ENCODE measurements around the gene TRIM75.
"Not testable (repeated sequence)": the region's sequence is repeated elsewhere in the genome, so short reads cannot be mapped to it uniquely, and the experiment has no call there.

The TRIM75 gene

DNA sequence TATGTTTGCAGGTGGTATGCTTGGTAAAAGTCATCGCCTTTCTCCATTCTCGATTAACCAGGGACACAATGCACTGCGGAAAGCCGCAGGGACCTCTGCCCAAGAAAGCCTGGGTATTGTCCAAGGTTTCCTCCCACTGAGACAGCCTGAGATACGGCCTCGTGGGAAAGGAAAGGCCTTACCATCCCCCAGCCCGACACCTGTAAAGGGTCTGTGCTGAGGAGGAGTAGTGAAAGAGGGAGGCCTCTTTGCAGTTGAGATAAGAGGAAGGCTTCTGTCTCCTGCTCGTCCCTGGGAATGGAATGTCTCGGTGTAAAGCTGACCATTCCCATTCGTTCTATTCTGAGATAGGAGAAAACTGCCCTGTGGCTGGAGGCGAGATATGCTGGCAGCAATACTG, 19.7 kb downstream of the TRIM75 start:
- in situ Hi-C loops (cut with MboI; ENCODE audit: low sequenced_read_pairs), result not testable (repeated sequence)

DNA sequence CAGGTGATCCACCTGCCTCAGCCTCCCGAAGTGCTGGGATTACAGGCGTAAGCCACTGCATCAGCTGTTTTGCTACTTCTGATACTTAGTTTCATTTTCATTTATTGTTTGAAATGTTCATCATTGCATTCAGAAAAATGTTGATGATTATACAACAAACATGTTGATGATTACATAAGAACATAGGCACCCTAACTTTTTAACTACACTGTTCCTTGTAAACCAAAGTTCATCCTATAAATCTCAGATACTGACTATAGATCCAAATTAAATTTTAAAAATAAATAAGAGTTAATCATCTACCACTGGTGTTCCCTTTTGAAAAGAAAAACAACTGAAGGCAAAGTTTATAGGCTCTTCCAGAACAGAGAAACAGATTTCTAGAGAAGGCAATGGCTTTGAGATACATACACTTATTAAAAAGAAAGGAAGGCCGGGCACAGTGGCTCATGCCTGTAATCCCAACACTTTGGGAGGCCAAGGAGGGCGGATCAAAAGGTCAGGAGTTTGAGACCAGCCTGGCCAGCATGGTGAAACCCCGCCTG, 23.4 kb downstream of the TRIM75 start:
- in situ Hi-C loops (cut with MboI; ENCODE audit: low sequenced_read_pairs), result no loop called here

DNA sequence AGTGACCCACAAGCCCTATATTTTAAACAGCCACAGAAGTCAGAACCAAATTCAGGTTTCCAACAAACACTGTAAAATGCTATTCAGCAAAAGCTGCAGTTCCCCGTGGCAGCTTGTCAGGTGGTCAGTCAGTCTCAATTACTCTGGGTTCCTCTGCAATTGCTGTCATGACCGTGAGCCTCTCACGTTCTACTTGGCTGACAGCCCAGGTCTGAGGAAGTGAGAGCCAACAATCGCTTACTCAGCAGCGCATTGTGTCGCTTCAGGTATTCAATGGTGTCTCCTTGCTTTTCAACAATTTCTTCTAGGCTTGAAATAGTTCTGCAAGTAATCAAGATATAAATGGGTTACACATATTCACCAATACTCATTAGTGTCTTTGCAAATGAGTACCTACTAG, 25.8 kb downstream of the TRIM75 start:
- in situ Hi-C loops (cut with MboI; ENCODE audit: low sequenced_read_pairs), result no loop called here

DNA sequence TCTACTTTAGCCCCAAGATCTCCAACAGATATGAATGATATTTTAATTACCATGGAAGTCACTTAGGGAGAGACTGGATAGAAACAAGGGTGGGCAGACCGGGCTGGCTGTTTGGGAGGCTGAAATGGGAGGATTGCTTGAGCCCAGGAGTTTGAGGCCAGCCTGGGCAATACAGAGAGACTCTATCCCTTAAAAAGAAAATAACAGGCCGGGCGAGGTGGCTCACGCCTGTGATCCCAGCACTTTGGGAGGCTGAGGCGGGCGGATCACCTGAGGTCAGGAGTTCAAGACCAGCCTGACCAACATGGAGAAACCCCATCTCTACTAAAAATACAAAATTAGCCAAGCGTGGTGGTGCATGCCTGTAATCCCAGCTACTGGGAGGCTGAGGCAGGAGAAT, 31.1 kb downstream of the TRIM75 start:
- in situ Hi-C loops (cut with MboI; ENCODE audit: low sequenced_read_pairs), result not testable (repeated sequence)

DNA sequence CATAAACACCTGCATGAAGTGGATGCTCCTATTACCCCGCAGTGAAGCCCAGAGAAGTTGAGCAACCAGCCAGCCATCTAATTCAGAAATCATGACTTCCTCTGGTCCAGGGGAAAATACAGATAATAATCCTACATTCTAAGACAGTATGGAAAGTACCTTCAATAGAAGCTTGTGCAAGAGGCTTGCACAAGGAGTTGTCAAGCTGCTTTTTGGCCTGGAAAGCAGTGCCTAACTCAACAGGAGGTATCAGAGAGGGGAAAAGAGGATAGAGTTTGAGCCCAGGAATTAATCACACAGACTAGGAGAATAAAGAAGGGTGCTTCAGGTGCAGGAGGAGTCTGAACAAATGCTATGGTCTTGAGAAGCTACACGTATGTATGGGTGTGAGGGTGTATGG, 32.3 kb downstream of the TRIM75 start:
- in situ Hi-C loops (cut with MboI; ENCODE audit: low sequenced_read_pairs), result no loop called here

GRCh38 chr4:165088366-165088765, 34.7 kb downstream of the TRIM75 start:
- in situ Hi-C loops (cut with MboI; ENCODE audit: low sequenced_read_pairs), result no loop called here

DNA sequence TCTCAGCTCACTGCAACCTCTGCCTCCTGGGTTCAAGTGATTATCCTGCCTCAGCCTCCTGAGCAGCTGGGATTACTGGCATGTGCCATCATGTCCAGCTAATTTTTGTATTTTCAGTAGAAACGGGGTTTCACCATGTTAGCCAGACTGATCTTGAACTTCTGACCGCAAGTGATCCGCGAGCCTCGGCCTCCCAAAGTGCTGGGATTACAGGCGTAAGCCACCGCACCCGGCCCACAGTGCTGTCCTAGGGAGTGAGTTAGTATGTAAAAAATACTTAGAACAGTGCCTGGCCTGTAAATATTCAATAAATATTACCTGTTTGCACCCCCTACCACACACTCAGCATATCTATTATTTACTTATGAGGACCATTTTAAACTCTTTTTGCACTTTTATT, 38.5 kb downstream of the TRIM75 start:
- in situ Hi-C loops (cut with MboI; ENCODE audit: low sequenced_read_pairs), result not testable (repeated sequence)

- in situ Hi-C loops (cut with MboI; ENCODE audit: low sequenced_read_pairs), result no loop called here
Observed at GRCh38 chr4:165094873-165095272, 41.2 kb downstream of the TRIM75 start.

GRCh38 chr4:165095291-165095690, 41.6 kb downstream of the TRIM75 start:
- in situ Hi-C loops (cut with MboI; ENCODE audit: low sequenced_read_pairs), result no loop called here

GRCh38 chr4:165096776-165097175, 43.1 kb downstream of the TRIM75 start:
- in situ Hi-C loops (cut with MboI; ENCODE audit: low sequenced_read_pairs), result no loop called here

GRCh38 chr4:165101641-165102040, 48.0 kb downstream of the TRIM75 start:
- in situ Hi-C loops (cut with MboI; ENCODE audit: low sequenced_read_pairs), result no loop called here

DNA sequence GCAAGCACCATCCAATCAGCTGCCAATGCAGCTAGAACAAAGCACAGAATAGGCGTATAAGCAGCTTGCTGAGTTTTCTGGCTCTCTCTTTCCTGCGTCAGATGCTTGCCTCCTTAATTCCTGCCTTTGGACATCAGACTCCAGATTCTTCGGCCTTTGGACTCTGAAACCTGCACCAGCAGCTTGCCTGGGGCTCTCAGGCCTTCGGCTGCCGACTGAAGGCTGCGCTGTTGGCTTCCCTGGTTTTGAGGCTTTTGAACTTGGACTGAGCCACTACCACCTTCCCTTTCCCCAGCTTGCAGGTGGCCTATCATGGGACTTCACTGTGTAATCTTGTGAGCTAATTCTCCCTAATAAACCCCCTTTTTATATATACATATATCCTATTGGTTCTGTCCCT, 52.9 kb downstream of the TRIM75 start:
- in situ Hi-C loops (cut with MboI; ENCODE audit: low sequenced_read_pairs), result no loop called here

All from HL-60/S4 (cell line).